ENCODE measurements around the gene OBSCN. TPM values are rescaled to one million over a fixed set of nuclear protein-coding genes. Genes with fewer than 3 reads are reported as not detected.

Gene OBSCN
- total RNA-seq, 1 experiment from 2014 or later: 29.1 TPM

DNA sequence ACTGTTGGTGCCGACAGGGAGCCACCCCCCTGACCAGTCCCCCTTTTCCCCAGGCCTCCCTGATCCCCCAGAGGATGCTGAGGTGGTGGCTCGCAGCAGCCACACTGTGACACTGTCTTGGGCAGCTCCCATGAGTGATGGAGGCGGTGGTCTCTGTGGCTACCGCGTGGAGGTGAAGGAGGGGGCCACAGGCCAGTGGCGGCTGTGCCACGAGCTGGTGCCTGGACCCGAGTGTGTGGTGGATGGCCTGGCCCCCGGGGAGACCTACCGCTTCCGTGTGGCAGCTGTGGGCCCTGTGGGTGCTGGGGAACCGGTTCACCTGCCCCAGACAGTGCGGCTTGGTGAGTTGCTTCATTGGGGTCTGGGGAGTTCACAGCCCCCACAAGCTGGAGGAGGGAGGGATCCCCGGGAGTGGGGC, 109.6 kb downstream of the OBSCN start:
- Histone ChIP-seq H3K27me3 (ENCODE audit: low read length) (no peaks in the 10 kb centered on the region), H3K4me3 (ENCODE audit: low read length) (no peak overlapping the region), H3K9ac (ENCODE audit: low read length) (no peak overlapping the region), H4K20me1 (ENCODE audit: low read length) (no peaks in the 10 kb centered on the region), H3K36me3 (ENCODE audit: low read depth, low read length) (no peaks in the 10 kb centered on the region), H3K4me1 (ENCODE audit: insufficient read depth, low read length) (no peaks in the 10 kb centered on the region), H3K9me3 (ENCODE audit: low read length) (no peaks in the 10 kb centered on the region), H3K9me2 (replicated peaks; ENCODE audit: low read length) (no peaks in the 10 kb centered on the region), H3K27ac (ENCODE audit: low read length) (no peak overlapping the region), H3F3A (ENCODE audit: low read length, unreplicated experiment) (no peaks in the 10 kb centered on the region), H2AFZ (ENCODE audit: low read length) (no peak overlapping the region), H3K4me2 (ENCODE audit: low read length) (no peak overlapping the region), H3K79me2 (ENCODE audit: low read length) (no peaks in the 10 kb centered on the region)
- ChIA-PET POLR2A (ENCODE audit: unreplicated experiment) (no interaction called here), CTCF (no interaction called here)
- BruUV-seq (replicated peaks): no TSS peak
- DNase-seq (no peak), ATAC-seq (no peak)
- TF ChIP-seq CTCF (conservative IDR thresholded peaks at IDR 0.05; ENCODE audit: low read depth, low read length): no peak
- no peak for TF ChIP-seq EZH2phosphoT487 (IDR thresholded peaks at IDR 0.05; ENCODE audit: borderline replicate concordance, low read length)
- no peak for TF ChIP-seq EZH2 (IDR thresholded peaks at IDR 0.05; ENCODE audit: low read length, unreplicated experiment)
- intact Hi-C loops (cut with micrococcal nuclease): no loop called here

GRCh38 chr1:228317891-228318810, 110.3 kb downstream of the OBSCN start:
- TF ChIP-seq CTCF (conservative IDR thresholded peaks at IDR 0.05; ENCODE audit: low read depth, low read length) (no peak), EZH2phosphoT487 (IDR thresholded peaks at IDR 0.05; ENCODE audit: borderline replicate concordance, low read length) (no peak), EZH2 (IDR thresholded peaks at IDR 0.05; ENCODE audit: low read length, unreplicated experiment) (no peak)
- no peaks in the 10 kb centered on the region for H4K20me1 ChIP-seq (ENCODE audit: low read length)
- H3K9me2 ChIP-seq (replicated peaks; ENCODE audit: low read length): no peaks in the 10 kb centered on the region
- no peak for ATAC-seq
- no peaks in the 10 kb centered on the region for H3K36me3 ChIP-seq (ENCODE audit: low read depth, low read length)
- ChIA-PET CTCF (no interaction called here), POLR2A (ENCODE audit: unreplicated experiment) (no interaction called here)
- BruUV-seq (replicated peaks): no TSS peak
- no peak overlapping the region for H3K4me3 ChIP-seq (ENCODE audit: low read length)
- H3K4me1 ChIP-seq (ENCODE audit: insufficient read depth, low read length): no peaks in the 10 kb centered on the region
- no peaks in the 10 kb centered on the region for H3K9me3 ChIP-seq (ENCODE audit: low read length)
- no peak for DNase-seq
- H3K4me2 ChIP-seq (ENCODE audit: low read length): no peak overlapping the region
- no peaks in the 10 kb centered on the region for H3K79me2 ChIP-seq (ENCODE audit: low read length)
- H3K27me3 ChIP-seq (ENCODE audit: low read length): no peaks in the 10 kb centered on the region
- H2AFZ ChIP-seq (ENCODE audit: low read length): no peak overlapping the region
- no peaks in the 10 kb centered on the region for H3F3A ChIP-seq (ENCODE audit: low read length, unreplicated experiment)
- no peak overlapping the region for H3K27ac ChIP-seq (ENCODE audit: low read length)
- H3K9ac ChIP-seq (ENCODE audit: low read length): no peak overlapping the region
- intact Hi-C loops (cut with micrococcal nuclease): no loop called here

- no peaks in the 10 kb centered on the region for H3K4me1 ChIP-seq (ENCODE audit: insufficient read depth, low read length)
- CTCF ChIA-PET: no interaction called here
- no peak overlapping the region for H3K9ac ChIP-seq (ENCODE audit: low read length)
- H3K9me3 ChIP-seq (ENCODE audit: low read length): no peaks in the 10 kb centered on the region
- TF ChIP-seq EZH2 (IDR thresholded peaks at IDR 0.05; ENCODE audit: low read length, unreplicated experiment) (no peak), EZH2phosphoT487 (IDR thresholded peaks at IDR 0.05; ENCODE audit: borderline replicate concordance, low read length) (no peak), CTCF (conservative IDR thresholded peaks at IDR 0.05; ENCODE audit: low read depth, low read length) (no peak)
- no peak overlapping the region for H3K27ac ChIP-seq (ENCODE audit: low read length)
- H3K9me2 ChIP-seq (replicated peaks; ENCODE audit: low read length): no peaks in the 10 kb centered on the region
- no peak overlapping the region for H2AFZ ChIP-seq (ENCODE audit: low read length)
- no peaks in the 10 kb centered on the region for H3F3A ChIP-seq (ENCODE audit: low read length, unreplicated experiment)
- H4K20me1 ChIP-seq (ENCODE audit: low read length): no peaks in the 10 kb centered on the region
- no TSS peak for BruUV-seq (replicated peaks)
- H3K79me2 ChIP-seq (ENCODE audit: low read length): no peaks in the 10 kb centered on the region
- no peak overlapping the region for H3K4me3 ChIP-seq (ENCODE audit: low read length)
- DNase-seq (no peak), ATAC-seq (no peak)
- intact Hi-C loops (cut with micrococcal nuclease): no loop called here
- H3K27me3 ChIP-seq (ENCODE audit: low read length): no peaks in the 10 kb centered on the region
- H3K36me3 ChIP-seq (ENCODE audit: low read depth, low read length): no peaks in the 10 kb centered on the region
- no peak overlapping the region for H3K4me2 ChIP-seq (ENCODE audit: low read length)
- POLR2A ChIA-PET (ENCODE audit: unreplicated experiment): no interaction called here
Measured at GRCh38 chr1:228318823-228319241, 111.0 kb downstream of the OBSCN start.

Measured in PC-3 (cell line).